HG02840 (cell line): ENCODE measurements around the gene HSPG2.
"Not testable (repeated sequence)": the region's sequence is repeated elsewhere in the genome, so short reads cannot be mapped to it uniquely, and the experiment has no call there.

Experiments used
- ATAC-seq: cut with Tn5 transposase; IDR thresholded peaks from one replicate; pipeline ENCODE4 v1.9.1; 2021; ENCODE audit warnings: mild to moderate bottlenecking, moderate library complexity, moderate number of reproducible peaks; ENCODE audit not compliant: unreplicated experiment, low FRiP score

HSPG2 gene

GRCh38 chr1:21814241-21814918, 122.7 kb downstream of the HSPG2 start:
- ATAC-seq, result no peak

GRCh38 chr1:21813542-21813941, 123.6 kb downstream of the HSPG2 start:
- ATAC-seq, result no peak

- no peak for ATAC-seq
Observed at GRCh38 chr1:21811875-21812305, 125.2 kb downstream of the HSPG2 start, which contains the start of gene LDLRAD2. TSS of gene LDLRAD2 (plus strand) at chr1:21812265. CDS start at chr1:21812452, 187 bp downstream.

- no peak for ATAC-seq
Observed at GRCh38 chr1:21804536-21804935, 132.6 kb downstream of the HSPG2 start.

- no peak for ATAC-seq
Observed at GRCh38 chr1:21801100-21801499, 136.0 kb downstream of the HSPG2 start.

GRCh38 chr1:21799730-21800129, 137.4 kb downstream of the HSPG2 start:
- no peak for ATAC-seq

- no peak for ATAC-seq
Observed at GRCh38 chr1:21795075-21795474, 142.0 kb downstream of the HSPG2 start.

- no peak for ATAC-seq
Observed at GRCh38 chr1:21794656-21795055, 142.5 kb downstream of the HSPG2 start.

GRCh38 chr1:21793104-21793503, 144.0 kb downstream of the HSPG2 start:
- no peak for ATAC-seq

GRCh38 chr1:21786640-21787039, 150.5 kb downstream of the HSPG2 start:
- no peak for ATAC-seq

- not testable (repeated sequence) for ATAC-seq
Observed at GRCh38 chr1:21785764-21786163, 151.3 kb downstream of the HSPG2 start.

- no peak for ATAC-seq
Observed at GRCh38 chr1:21783679-21784603, 153.2 kb downstream of the HSPG2 start.

GRCh38 chr1:21782868-21783678, 154.0 kb downstream of the HSPG2 start, which contains the start of gene USP48:
TSS of gene USP48 (minus strand) at chr1:21783149. CDS start at chr1:21782957, 192 bp downstream.
- ATAC-seq, result peak; percentile 73

GRCh38 chr1:21782349-21782867, 154.7 kb downstream of the HSPG2 start:
- peak; percentile 18 for ATAC-seq

GRCh38 chr1:21781815-21782348, 155.2 kb downstream of the HSPG2 start:
- no peak for ATAC-seq

GRCh38 chr1:21779613-21780521, 157.2 kb downstream of the HSPG2 start:
- ATAC-seq, result no peak

- no peak for ATAC-seq
Observed at GRCh38 chr1:21778405-21778727, 158.7 kb downstream of the HSPG2 start.

GRCh38 chr1:21776925-21777324, 160.2 kb downstream of the HSPG2 start:
- ATAC-seq, result not testable (repeated sequence)

- ATAC-seq, result no peak
Observed at GRCh38 chr1:21775985-21776562, 161.0 kb downstream of the HSPG2 start.
